Muscle of leg (tissue), 11 donors: Measurements from ENCODE around the gene DRAM2. TPM values are rescaled to one million over a fixed set of nuclear protein-coding genes. Genes with fewer than 3 reads are reported as not detected.
"Not testable (repeated sequence)": the region's sequence is repeated elsewhere in the genome, so short reads cannot be mapped to it uniquely, and the experiment has no call there.

Source experiments
- DNase-seq: peaks from one replicate; pipeline ENCODE4 v3.0.0; 2013
- H3K27ac ChIP-seq: one replicate; pipeline ENCODE4 v1.5.1; 2013; ENCODE audit warnings: mild to moderate bottlenecking, low read length, control low read depth
- H3K27me3 ChIP-seq: one replicate; pipeline ENCODE4 v1.6.1; 2013; ENCODE audit warnings: low read length; ENCODE audit not compliant: control insufficient read depth, insufficient read depth
- H3K36me3 ChIP-seq: one replicate; pipeline ENCODE4 v1.6.1; 2013; ENCODE audit warnings: low read length; ENCODE audit not compliant: control insufficient read depth, insufficient read depth
- H3K4me1 ChIP-seq: one replicate; pipeline ENCODE4 v1.6.1; 2013; ENCODE audit warnings: low read length; ENCODE audit not compliant: control insufficient read depth, insufficient read depth
- H3K4me3 ChIP-seq: one replicate; pipeline ENCODE4 v1.5.1; 2013; ENCODE audit warnings: low read length, control low read depth
- H3K9me3 ChIP-seq: replicated peaks from 2 replicates; pipeline ENCODE4 v1.6.1; 2013; ENCODE audit warnings: low read depth, low read length; ENCODE audit not compliant: control insufficient read depth
- WGBS: methylation state at CpG from one replicate; pipeline ENCODE4 v1.1.5; 2013; ENCODE audit warnings: missing lambda C conversion rate; ENCODE audit not compliant: insufficient coverage; 5-methylcytosine and 5-hydroxymethylcytosine counted together
- polyA plus RNA-seq, 8 donors: library from polyadenylated mRNA; unstranded; fragments of 120-200 nt; gene quantifications; one replicate each; pipeline versions ENCODE4 v1.2.1 to v1.2.3, GENCODE V29; 2013; ENCODE audit warnings: inconsistent platforms in 1 of 8, low replicate concordance in 1 of 8; ENCODE audit not compliant: insufficient read length in 8 of 8, insufficient read depth in 1 of 8
- total RNA-seq: library from RNA; stranded (reverse); fragments of 120-200 nt; gene quantifications from one replicate; pipeline ENCODE4 v1.2.4, GENCODE V29; 2013

The DRAM2 gene
- total and polyA plus RNA-seq, 9 donors, result 31.4 to 45.0 (median 38.8) TPM

- WGBS, result no CpG with 5 or more reads among the region's 2 CpGs
- no peak overlapping the region for H3K4me3 ChIP-seq
- no peaks in the 10 kb centered on the region for H3K9me3 ChIP-seq
- no peaks in the 10 kb centered on the region for H3K27me3 ChIP-seq
- no peaks in the 10 kb centered on the region for H3K4me1 ChIP-seq
- no peak overlapping the region for H3K27ac ChIP-seq
- peaks cover 2% of the 10 kb centered on the region for H3K36me3 ChIP-seq
- no peak for DNase-seq
Observed at GRCh38 chr1:111116496-111116895, 23.4 kb downstream of the DRAM2 start.

DNA sequence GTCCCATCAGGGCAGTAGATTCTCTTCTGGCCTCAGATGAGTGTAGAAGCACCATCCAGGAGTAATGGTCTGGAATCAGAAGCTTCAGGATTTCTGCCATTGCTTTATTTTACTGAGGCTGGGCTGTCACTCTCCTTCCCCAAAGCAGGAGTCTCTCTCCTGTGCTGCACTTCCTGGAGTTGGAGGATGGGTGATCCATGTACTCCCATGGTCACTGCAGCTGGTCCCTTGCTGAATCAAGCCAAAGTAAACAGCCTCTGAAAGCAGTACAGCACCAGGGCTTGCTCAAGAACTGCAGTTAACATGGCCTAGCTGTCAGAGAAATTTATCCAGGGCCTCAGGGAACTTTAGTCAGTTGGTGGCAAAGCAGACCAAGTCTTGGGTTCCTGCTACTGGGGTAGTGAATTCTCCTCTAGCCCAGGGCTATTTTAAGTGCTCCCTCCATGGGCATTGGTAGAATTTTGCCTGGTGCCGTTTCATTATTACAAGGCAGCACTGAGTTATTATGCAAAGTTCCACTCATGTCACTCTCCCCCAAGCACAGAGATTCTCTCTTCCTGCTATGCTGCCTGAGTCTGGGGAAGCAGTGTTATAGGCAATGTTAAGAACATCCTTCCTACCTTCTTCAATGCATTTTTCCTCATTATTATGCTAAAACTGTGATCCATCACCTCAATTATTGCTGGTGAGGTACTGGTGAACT lies 29.5 kb downstream of the DRAM2 start:
- WGBS, result no CpG with 5 or more reads among the region's 1 CpG
- Histone ChIP-seq H3K4me3 (no peak overlapping the region), H3K9me3 (peaks cover 6% of the 10 kb centered on the region)

DNA sequence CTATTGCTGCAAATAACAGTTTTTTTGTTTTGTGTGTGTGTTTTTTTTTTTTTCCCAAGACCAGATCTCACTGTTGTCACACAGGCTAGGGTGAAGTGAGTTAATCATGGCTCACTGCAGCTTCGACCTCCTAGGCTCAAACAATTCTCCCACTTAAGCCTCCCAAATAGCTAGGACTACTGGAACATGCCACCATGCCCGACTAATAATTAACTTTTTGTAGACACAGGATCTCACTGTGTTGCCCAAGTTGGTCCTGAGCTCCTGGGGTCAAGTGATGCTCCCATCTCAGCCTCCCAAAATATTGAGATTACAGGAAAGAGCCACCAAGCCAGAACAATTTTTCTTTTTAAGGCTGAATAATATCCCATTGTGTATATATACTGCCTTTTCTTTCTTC lies 34.9 kb downstream of the DRAM2 start:
- Histone ChIP-seq H3K27me3 (no peaks in the 10 kb centered on the region), H3K9me3 (peaks cover 11% of the 10 kb centered on the region), H3K4me3 (no peak overlapping the region), H3K4me1 (no peaks in the 10 kb centered on the region), H3K27ac (no peak overlapping the region), H3K36me3 (no peaks in the 10 kb centered on the region)
- no peak for DNase-seq
- WGBS, result 63% methylated on average over 2 of the region's 2 CpGs

More for the DNA sequence above, 29.5 kb downstream of the DRAM2 start:
- no peaks in the 10 kb centered on the region for H3K4me1 ChIP-seq
- no peak overlapping the region for H3K27ac ChIP-seq
- no peak for DNase-seq
- peaks cover 2% of the 10 kb centered on the region for H3K36me3 ChIP-seq
- H3K27me3 ChIP-seq, result no peaks in the 10 kb centered on the region

GRCh38 chr1:111101854-111102642 lies 37.8 kb downstream of the DRAM2 start:
- peaks cover 10% of the 10 kb centered on the region for H3K9me3 ChIP-seq

DNA sequence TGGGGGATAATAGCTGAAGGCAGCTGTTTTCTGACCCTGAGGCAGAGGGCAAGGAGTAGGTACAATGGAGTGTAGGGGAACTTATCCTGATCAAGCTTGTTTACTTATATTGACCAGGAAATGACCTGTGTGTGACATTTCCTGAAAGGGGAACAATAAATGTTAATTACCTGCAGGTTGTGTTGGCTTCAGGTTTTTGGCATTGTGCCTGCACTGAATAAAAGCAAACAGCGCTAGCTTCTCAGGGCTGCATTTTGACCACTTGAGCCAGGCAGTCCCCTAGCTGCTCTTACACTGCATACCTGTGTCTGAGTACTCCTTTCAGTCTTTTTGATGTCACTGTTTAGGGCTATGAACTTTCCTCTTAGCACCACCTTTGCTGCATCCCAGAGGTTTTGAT lies 40.6 kb downstream of the DRAM2 start:
- no peak overlapping the region for H3K27ac ChIP-seq
- WGBS, result no CpG with 5 or more reads among the region's 1 CpG
- DNase-seq, result no peak
- H3K4me1 ChIP-seq, result no peaks in the 10 kb centered on the region
- no peak overlapping the region for H3K4me3 ChIP-seq
- no peaks in the 10 kb centered on the region for H3K36me3 ChIP-seq
- no peaks in the 10 kb centered on the region for H3K27me3 ChIP-seq
- H3K9me3 ChIP-seq, result peaks cover 16% of the 10 kb centered on the region

More at GRCh38 chr1:111101854-111102642, 37.8 kb downstream of the DRAM2 start:
- Histone ChIP-seq H3K36me3 (no peaks in the 10 kb centered on the region), H3K4me3 (no peak overlapping the region), H3K27me3 (no peaks in the 10 kb centered on the region), H3K27ac (no peak overlapping the region), H3K4me1 (no peaks in the 10 kb centered on the region)
- WGBS, result 78% methylated on average over 5 of the region's 5 CpGs
- no peak for DNase-seq

DNA sequence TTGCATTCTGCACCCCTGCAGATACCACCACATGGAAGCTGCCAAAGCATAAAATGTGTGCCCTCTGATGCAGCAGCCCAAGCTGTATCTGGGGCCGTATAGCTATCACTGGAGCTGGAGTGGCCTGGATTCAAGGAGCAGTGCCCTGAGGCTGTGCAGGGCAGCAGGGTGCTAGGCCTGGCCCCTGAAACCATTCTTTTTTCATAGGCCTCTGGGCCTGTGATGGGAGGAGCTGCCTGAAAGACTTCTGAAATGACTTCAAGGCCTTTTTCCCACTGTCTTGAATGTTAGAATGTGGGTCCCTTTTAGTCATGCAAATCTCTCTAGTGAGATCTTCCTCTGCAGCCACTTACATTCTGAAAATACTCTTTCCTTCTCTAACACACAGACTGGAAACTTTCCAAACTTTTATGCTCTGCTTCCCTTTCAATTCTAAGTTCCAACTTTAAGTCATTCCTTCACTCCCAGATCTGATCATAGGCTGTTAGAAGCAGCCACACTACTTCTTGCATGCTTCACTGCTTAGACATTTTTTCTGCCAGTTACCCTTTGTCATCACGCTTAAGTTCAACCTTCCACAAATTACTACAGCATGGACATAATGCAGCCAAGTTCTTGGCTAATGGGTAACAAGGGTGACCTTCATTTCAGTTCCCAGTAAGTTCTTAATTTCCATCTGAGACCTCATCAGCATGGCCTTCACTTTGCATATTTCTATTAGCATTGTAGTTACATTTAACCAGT lies 42.4 kb downstream of the DRAM2 start:
- H3K36me3 ChIP-seq, result no peaks in the 10 kb centered on the region
- no peaks in the 10 kb centered on the region for H3K4me1 ChIP-seq
- no peaks in the 10 kb centered on the region for H3K27me3 ChIP-seq
- no peak overlapping the region for H3K4me3 ChIP-seq
- DNase-seq, result no peak
- peaks cover 16% of the 10 kb centered on the region for H3K9me3 ChIP-seq
- WGBS, result 71% methylated on average over 2 of the region's 2 CpGs
- no peak overlapping the region for H3K27ac ChIP-seq

DNA sequence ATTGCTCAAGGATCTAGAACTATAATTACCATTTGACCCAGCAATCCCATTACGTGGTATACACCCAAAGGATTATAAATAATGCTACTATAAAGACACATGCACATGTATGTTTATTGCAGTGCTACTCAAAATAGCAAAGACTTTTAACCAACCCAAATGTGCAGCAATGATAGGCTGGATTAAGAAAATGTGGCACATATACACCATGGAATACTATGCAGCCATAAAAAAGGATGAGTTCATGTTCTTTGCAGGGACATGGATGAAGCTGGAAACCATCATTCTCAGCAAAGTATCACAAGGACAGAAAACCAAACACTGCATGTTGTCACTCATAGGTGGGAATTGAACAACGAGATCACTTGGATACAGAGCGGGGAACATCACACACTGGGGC lies 44.5 kb downstream of the DRAM2 start:
- not testable (repeated sequence) for H3K36me3 ChIP-seq, H3K27ac ChIP-seq, H3K27me3 ChIP-seq, DNase-seq, H3K4me1 ChIP-seq, H3K9me3 ChIP-seq, H3K4me3 ChIP-seq
- WGBS, result no CpG with 5 or more reads among the region's 3 CpGs

GRCh38 chr1:111089638-111090037 lies 50.3 kb downstream of the DRAM2 start:
- no peak overlapping the region for H3K27ac ChIP-seq
- no peaks in the 10 kb centered on the region for H3K4me1 ChIP-seq
- no peak overlapping the region for H3K4me3 ChIP-seq
- peaks cover 5% of the 10 kb centered on the region for H3K9me3 ChIP-seq
- H3K27me3 ChIP-seq, result no peaks in the 10 kb centered on the region
- no peak for DNase-seq
- H3K36me3 ChIP-seq, result no peaks in the 10 kb centered on the region

GRCh38 chr1:111085676-111086075 lies 54.2 kb downstream of the DRAM2 start:
- no peaks in the 10 kb centered on the region for H3K27me3 ChIP-seq
- no peak overlapping the region for H3K4me3 ChIP-seq
- no peaks in the 10 kb centered on the region for H3K4me1 ChIP-seq
- DNase-seq, result no peak
- no peak overlapping the region for H3K27ac ChIP-seq
- H3K9me3 ChIP-seq, result peaks cover 7% of the 10 kb centered on the region
- no peaks in the 10 kb centered on the region for H3K36me3 ChIP-seq

DNA sequence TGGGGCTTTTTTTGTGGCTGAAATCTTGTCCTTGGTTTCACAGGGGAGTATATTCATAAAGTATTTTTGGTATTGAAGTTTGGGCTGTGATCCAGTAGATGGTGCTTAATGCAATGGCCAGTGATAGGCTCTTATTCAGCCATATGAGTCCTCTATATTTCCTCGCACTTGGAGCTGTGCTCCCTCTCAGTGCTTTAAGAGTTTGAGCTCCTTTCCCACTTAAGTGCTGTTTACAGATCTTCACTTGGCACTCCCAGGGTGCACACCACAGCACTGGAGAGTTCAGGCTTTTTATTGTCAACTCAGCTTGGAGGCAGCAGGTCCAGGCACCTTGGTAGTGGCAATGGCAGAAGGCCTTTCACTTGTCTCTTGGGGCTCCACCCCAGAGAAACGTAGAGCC lies 54.9 kb downstream of the DRAM2 start:
- Histone ChIP-seq H3K36me3 (no peaks in the 10 kb centered on the region), H3K27me3 (no peaks in the 10 kb centered on the region), H3K4me1 (no peaks in the 10 kb centered on the region), H3K27ac (no peak overlapping the region), H3K4me3 (no peak overlapping the region), H3K9me3 (peaks cover 5% of the 10 kb centered on the region)
- 51% methylated on average over 2 of the region's 2 CpGs for WGBS
- no peak for DNase-seq
